Left ventricle myocardium inferior (tissue), 1 donor: ENCODE data around the gene RABL2A. TPM values are rescaled to one million over a fixed set of nuclear protein-coding genes. Genes with fewer than 3 reads are reported as not detected.
"Not testable (repeated sequence)": the region's sequence is repeated elsewhere in the genome, so short reads cannot be mapped to it uniquely, and the experiment has no call there.

Experiments
- DNase-seq: peaks from one replicate; pipeline ENCODE4 v3.0.0-alpha.2; 2020
- H3K27ac ChIP-seq: fragments of 200-600 bp; replicated peaks from 2 replicates; pipeline ENCODE4 v1.8.0; 2021
- H3K27me3 ChIP-seq: fragments of 200-600 bp; 2 replicates; pipeline ENCODE4 v1.8.0; 2021; ENCODE audit warnings: low read depth
- H3K36me3 ChIP-seq: fragments of 200-600 bp; 2 replicates; pipeline ENCODE4 v1.8.0; 2021
- H3K4me1 ChIP-seq: fragments of 200-600 bp; 2 replicates; pipeline ENCODE4 v1.8.0; 2021
- H3K4me3 ChIP-seq: fragments of 200-600 bp; 2 replicates; pipeline ENCODE4 v1.8.0; 2021; ENCODE audit warnings: mild to moderate bottlenecking, moderate library complexity
- H3K9me3 ChIP-seq: fragments of 200-600 bp; replicated peaks from 2 replicates; pipeline ENCODE4 v1.8.0; 2021
- intact Hi-C: fragments of 100-400 bp; cut with micrococcal nuclease; formaldehyde crosslinking; loops from one replicate; pipeline ENCODE4 v1.11.0; 2022
- total RNA-seq: library from RNA; stranded (reverse); fragmentation: NEBNext Ultra II Directional; extraction: Animal tissue kit (Norgen Biotek cat#: 25700); gene quantifications from one replicate; pipeline ENCODE4 v1.2.1, GENCODE V29; 2021
- TF ChIP-seq, protein P1 (sequence below): fragments of 200-600 bp; IDR thresholded peaks from 2 replicates; pipeline ENCODE4 v1.8.0; 2021; ENCODE audit warnings: antibody characterized with exemption, mild to moderate bottlenecking, borderline replicate concordance
- donor health status: DM: no; HTN: yes; CAD: no; lungs with severe emphysema.

RABL2A gene
- total RNA-seq, 1 donor from 2014 or later, result 6.9 TPM

DNA sequence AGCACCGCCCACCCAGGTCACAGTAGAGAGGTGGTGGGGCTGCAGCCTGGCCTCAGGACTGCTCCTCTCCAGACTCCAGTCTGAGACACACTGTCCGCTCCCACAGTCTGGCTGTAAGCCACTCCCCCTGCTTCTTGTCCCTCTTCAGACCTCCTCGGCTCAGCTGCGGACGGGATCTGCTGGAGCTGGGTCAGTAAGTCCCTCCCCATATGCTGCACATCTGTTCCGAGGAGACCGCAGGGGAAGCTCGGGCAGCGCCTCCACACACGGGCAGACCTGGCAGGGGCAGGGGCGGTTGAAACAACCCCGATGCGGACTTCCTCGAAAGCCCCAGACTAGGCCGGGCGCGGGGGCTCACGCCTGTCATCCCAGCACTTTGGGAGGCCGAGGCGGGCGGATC is 41.9 kb downstream of the RABL2A start:
- intact Hi-C loops, H3K4me1 ChIP-seq, H3K4me3 ChIP-seq, H3K36me3 ChIP-seq, H3K9me3 ChIP-seq, H3K27ac ChIP-seq, H3K27me3 ChIP-seq, DNase-seq: not testable (repeated sequence)

DNA sequence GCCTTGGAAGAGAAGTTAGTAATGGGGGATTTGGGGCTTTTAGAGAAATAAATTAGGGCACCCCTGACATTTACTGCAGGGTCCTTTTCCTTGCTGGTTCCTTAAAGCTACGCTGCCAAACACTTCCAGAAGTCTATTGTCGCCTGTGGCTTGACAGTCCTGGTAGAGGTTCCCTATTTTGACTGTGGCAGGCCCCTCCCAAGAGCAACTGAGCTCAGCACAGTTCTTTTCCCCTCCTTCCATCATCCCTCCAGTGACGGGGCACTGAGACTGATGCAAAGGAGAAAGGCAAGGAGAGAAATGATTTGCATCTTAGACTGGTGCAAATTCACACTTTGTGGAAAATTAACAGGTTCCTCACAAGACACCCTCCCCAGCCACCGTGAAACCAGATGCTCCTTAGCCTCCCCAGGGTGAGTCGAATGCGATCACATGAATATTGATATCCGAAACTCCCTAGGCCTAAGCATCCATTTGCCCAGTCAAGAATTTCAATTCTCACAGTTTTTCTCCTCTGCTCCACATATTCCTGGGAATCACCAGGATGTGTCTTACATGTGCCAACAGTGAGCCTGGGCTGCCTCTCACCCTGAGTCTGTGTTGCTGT is 45.4 kb downstream of the RABL2A start:
- no peak for DNase-seq
- H3K9me3 ChIP-seq, result peaks cover 3% of the 10 kb centered on the region
- H3K4me3 ChIP-seq, result no peak overlapping the region
- no peaks in the 10 kb centered on the region for H3K27me3 ChIP-seq
- intact Hi-C loops, result no loop called here
- H3K4me1 ChIP-seq, result peaks cover 26% of the 10 kb centered on the region
- H3K27ac ChIP-seq, result no peak overlapping the region
- H3K36me3 ChIP-seq, result no peaks in the 10 kb centered on the region
- TF ChIP-seq, protein P1, sequence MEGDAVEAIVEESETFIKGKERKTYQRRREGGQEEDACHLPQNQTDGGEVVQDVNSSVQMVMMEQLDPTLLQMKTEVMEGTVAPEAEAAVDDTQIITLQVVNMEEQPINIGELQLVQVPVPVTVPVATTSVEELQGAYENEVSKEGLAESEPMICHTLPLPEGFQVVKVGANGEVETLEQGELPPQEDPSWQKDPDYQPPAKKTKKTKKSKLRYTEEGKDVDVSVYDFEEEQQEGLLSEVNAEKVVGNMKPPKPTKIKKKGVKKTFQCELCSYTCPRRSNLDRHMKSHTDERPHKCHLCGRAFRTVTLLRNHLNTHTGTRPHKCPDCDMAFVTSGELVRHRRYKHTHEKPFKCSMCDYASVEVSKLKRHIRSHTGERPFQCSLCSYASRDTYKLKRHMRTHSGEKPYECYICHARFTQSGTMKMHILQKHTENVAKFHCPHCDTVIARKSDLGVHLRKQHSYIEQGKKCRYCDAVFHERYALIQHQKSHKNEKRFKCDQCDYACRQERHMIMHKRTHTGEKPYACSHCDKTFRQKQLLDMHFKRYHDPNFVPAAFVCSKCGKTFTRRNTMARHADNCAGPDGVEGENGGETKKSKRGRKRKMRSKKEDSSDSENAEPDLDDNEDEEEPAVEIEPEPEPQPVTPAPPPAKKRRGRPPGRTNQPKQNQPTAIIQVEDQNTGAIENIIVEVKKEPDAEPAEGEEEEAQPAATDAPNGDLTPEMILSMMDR, result no peak

DNA sequence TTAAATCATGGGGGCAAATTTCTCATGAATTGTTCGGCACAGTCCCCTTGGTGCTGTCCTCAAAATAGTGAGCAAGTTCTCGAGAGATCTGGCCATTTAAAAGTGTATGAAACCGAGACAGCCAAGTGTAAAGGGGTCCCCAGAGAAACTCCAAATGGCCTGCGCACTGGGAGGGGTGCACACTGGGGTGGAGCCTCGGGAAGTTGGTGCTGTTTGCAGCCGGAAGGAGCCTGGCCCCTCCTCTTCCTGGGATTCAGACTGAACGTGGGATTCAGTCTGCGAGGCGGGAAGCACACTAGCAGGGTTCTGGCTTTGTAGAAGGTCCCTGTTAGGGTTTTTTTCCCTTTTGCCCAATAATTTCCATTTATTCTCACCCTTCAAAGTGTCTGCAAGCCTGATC is 48.8 kb downstream of the RABL2A start:
- Histone ChIP-seq H3K4me1 (peaks cover 32% of the 10 kb centered on the region), H3K4me3 (no peak overlapping the region), H3K9me3 (no peaks in the 10 kb centered on the region), H3K36me3 (no peaks in the 10 kb centered on the region), H3K27me3 (no peaks in the 10 kb centered on the region), H3K27ac (peak overlapping the region; percentile 66)
- TF ChIP-seq, protein P1, result no peak
- intact Hi-C loops, result no loop called here
- peak; percentile 32 for DNase-seq

DNA sequence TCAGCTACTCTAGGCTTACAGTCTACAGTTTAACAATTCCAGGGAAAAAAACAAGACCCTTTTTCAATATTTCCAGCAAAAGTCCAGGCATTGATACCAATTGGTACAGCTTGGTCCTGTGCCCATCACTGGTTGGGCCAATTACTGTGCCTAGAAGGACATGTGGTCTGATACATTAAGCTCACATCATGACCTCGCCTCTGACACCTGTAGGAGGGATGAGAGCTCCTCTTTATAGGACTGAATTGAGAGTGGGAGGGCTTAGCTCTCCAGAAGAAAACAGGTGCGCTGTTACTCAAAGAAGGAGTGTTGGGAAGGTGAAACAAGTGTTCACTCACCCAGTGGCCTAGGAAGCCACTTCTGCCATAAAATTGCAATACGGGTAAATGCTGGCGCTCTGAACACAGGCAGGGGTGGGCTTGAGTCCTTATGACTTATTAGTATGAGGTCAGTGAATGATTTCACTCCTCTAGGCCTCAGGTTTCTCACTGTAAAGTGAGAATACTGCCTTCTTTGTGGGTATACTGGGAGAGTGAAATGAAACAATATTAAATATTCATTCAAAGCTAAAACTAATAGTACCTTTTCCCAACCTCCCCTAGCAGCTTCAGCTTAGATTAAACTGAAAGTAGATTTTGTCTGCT is 49.7 kb downstream of the RABL2A start:
- H3K4me3 ChIP-seq, result no peak overlapping the region
- H3K36me3 ChIP-seq, result no peaks in the 10 kb centered on the region
- intact Hi-C loops, result no loop called here
- TF ChIP-seq, protein P1, result no peak
- no peaks in the 10 kb centered on the region for H3K9me3 ChIP-seq
- no peaks in the 10 kb centered on the region for H3K27me3 ChIP-seq
- H3K27ac ChIP-seq, result peak overlapping the region; percentile 66
- H3K4me1 ChIP-seq, result peaks cover 32% of the 10 kb centered on the region
- DNase-seq, result no peak

DNA sequence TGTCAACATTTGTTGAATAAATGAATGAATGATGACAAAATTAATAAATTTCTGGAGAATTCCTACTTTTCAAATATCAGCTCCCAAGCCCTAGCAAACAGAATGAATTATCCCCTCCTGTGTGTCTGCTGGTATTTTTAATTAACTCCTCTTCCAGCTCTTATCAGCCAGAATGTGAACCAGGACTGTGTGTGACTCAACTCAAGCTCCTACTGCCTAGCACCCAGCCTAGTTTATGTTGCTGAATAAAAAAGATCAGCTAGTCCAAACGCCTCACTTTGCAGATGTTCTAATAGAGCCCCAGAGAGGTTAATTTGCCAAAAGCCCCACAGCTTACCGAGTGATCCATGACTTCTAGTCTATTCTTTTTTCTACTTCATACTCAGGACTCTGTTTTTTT is 50.3 kb downstream of the RABL2A start:
- peak overlapping the region; percentile 66 for H3K27ac ChIP-seq

DNA sequence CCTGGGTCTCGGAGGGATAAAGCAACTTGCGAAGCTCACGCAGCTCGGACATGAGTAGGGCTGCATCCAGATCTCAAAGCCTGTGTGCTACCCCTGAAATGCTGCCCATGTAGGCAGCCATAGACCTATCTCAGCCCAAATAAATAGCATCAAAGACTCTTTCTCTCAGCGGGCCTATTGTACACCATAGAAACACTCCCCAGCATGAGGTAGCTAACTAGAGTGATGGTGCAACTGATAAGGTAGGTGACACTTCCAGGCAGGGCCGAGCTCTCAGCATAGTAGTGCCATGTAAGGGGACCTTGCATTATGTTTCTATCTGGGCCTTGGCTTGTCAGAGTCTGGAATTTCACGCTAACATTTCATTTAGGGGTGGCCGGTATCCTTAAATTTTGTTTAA is 52.4 kb downstream of the RABL2A start:
- TF ChIP-seq, protein P1, result no peak
- intact Hi-C loops, result no loop called here
- H3K4me1 ChIP-seq, result peaks cover 32% of the 10 kb centered on the region

More for the DNA sequence above, 50.3 kb downstream of the RABL2A start:
- no peak for DNase-seq
- Histone ChIP-seq H3K4me3 (no peak overlapping the region), H3K9me3 (no peaks in the 10 kb centered on the region), H3K4me1 (peaks cover 32% of the 10 kb centered on the region), H3K36me3 (no peaks in the 10 kb centered on the region), H3K27me3 (no peaks in the 10 kb centered on the region)
- intact Hi-C loops, result no loop called here
- TF ChIP-seq, protein P1, result no peak

More for the DNA sequence above, 52.4 kb downstream of the RABL2A start:
- H3K9me3 ChIP-seq, result no peaks in the 10 kb centered on the region
- H3K27ac ChIP-seq, result no peak overlapping the region
- H3K4me3 ChIP-seq, result no peak overlapping the region
- DNase-seq, result no peak
- H3K36me3 ChIP-seq, result no peaks in the 10 kb centered on the region
- H3K27me3 ChIP-seq, result no peaks in the 10 kb centered on the region
